ENCODE measurements around the gene ITGB5.

DNA sequence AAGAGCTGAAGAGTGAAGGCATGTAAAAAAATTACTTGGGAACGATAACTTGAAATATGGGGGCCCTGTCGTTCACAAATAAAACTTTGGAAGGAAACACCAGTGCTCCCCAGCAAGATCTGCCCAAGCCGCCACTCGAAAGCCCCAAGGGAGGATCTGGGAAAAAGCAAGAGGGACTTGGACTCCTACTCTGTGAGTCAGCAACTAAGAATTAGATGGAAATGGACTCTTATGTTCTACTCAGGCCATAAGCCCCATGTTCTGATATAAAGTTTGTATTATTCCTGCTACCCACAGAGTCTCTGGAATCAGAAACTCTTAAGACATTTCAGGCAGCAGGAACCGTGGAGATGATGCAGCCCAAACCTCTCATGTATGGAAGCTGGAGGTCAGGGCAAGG is 75.7 kb downstream of the ITGB5 start:
- TF ChIP-seq, protein P1, sequence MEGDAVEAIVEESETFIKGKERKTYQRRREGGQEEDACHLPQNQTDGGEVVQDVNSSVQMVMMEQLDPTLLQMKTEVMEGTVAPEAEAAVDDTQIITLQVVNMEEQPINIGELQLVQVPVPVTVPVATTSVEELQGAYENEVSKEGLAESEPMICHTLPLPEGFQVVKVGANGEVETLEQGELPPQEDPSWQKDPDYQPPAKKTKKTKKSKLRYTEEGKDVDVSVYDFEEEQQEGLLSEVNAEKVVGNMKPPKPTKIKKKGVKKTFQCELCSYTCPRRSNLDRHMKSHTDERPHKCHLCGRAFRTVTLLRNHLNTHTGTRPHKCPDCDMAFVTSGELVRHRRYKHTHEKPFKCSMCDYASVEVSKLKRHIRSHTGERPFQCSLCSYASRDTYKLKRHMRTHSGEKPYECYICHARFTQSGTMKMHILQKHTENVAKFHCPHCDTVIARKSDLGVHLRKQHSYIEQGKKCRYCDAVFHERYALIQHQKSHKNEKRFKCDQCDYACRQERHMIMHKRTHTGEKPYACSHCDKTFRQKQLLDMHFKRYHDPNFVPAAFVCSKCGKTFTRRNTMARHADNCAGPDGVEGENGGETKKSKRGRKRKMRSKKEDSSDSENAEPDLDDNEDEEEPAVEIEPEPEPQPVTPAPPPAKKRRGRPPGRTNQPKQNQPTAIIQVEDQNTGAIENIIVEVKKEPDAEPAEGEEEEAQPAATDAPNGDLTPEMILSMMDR (IDR thresholded peaks at IDR 0.05; ENCODE audit: low read depth, low read length, missing input control) = no peak
- no peak for TF ChIP-seq SP1 (IDR thresholded peaks at IDR 0.05)
- TF ChIP-seq YY1 (IDR thresholded peaks at IDR 0.05) = no peak
- TF ChIP-seq RAD21 (IDR thresholded peaks at IDR 0.05) = no peak
- TF ChIP-seq EGR1 (IDR thresholded peaks at IDR 0.05; ENCODE audit: low read depth in 2 of 2) = no peak
- TF ChIP-seq HNF4G (IDR thresholded peaks at IDR 0.05) = no peak
- no peak for TF ChIP-seq FOXA1 (IDR thresholded peaks at IDR 0.05)
- TF ChIP-seq TAF1 (conservative IDR thresholded peaks at IDR 0.05) = no peak
- no peak for TF ChIP-seq GABPA (IDR thresholded peaks at IDR 0.05 in 1 of 2, conservative IDR thresholded peaks at IDR 0.05 in 1 of 2)
- TF ChIP-seq, protein P2, sequence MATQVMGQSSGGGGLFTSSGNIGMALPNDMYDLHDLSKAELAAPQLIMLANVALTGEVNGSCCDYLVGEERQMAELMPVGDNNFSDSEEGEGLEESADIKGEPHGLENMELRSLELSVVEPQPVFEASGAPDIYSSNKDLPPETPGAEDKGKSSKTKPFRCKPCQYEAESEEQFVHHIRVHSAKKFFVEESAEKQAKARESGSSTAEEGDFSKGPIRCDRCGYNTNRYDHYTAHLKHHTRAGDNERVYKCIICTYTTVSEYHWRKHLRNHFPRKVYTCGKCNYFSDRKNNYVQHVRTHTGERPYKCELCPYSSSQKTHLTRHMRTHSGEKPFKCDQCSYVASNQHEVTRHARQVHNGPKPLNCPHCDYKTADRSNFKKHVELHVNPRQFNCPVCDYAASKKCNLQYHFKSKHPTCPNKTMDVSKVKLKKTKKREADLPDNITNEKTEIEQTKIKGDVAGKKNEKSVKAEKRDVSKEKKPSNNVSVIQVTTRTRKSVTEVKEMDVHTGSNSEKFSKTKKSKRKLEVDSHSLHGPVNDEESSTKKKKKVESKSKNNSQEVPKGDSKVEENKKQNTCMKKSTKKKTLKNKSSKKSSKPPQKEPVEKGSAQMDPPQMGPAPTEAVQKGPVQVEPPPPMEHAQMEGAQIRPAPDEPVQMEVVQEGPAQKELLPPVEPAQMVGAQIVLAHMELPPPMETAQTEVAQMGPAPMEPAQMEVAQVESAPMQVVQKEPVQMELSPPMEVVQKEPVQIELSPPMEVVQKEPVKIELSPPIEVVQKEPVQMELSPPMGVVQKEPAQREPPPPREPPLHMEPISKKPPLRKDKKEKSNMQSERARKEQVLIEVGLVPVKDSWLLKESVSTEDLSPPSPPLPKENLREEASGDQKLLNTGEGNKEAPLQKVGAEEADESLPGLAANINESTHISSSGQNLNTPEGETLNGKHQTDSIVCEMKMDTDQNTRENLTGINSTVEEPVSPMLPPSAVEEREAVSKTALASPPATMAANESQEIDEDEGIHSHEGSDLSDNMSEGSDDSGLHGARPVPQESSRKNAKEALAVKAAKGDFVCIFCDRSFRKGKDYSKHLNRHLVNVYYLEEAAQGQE (IDR thresholded peaks at IDR 0.05) = no peak
- TF ChIP-seq JUND (IDR thresholded peaks at IDR 0.05) = no peak
- TF ChIP-seq HNF4A (conservative IDR thresholded peaks at IDR 0.05) = no peak
- TF ChIP-seq, protein P3, sequence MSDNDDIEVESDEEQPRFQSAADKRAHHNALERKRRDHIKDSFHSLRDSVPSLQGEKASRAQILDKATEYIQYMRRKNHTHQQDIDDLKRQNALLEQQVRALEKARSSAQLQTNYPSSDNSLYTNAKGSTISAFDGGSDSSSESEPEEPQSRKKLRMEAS (IDR thresholded peaks at IDR 0.05) = no peak
- TF ChIP-seq, protein P4, sequence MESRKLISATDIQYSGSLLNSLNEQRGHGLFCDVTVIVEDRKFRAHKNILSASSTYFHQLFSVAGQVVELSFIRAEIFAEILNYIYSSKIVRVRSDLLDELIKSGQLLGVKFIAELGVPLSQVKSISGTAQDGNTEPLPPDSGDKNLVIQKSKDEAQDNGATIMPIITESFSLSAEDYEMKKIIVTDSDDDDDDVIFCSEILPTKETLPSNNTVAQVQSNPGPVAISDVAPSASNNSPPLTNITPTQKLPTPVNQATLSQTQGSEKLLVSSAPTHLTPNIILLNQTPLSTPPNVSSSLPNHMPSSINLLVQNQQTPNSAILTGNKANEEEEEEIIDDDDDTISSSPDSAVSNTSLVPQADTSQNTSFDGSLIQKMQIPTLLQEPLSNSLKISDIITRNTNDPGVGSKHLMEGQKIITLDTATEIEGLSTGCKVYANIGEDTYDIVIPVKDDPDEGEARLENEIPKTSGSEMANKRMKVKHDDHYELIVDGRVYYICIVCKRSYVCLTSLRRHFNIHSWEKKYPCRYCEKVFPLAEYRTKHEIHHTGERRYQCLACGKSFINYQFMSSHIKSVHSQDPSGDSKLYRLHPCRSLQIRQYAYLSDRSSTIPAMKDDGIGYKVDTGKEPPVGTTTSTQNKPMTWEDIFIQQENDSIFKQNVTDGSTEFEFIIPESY (IDR thresholded peaks at IDR 0.05) = no peak

Data from liver (tissue), 3 donors.